Activated CD4-positive, alpha-beta T cell treated with anti-CD3 and anti-CD28 coated beads, Interleukin-10, Interleukin-2, amounts not matched to agents 100 ng/mL and 50 ng/mL, durations not matched to agents 16 hours and 8 hours (primary cell): ENCODE data around the gene DCAF6.

ENCODE experiments used
- DNase-seq: peaks from one replicate; pipeline ENCODE4 v3.0.0-alpha.2; 2020

DCAF6 gene

DNA sequence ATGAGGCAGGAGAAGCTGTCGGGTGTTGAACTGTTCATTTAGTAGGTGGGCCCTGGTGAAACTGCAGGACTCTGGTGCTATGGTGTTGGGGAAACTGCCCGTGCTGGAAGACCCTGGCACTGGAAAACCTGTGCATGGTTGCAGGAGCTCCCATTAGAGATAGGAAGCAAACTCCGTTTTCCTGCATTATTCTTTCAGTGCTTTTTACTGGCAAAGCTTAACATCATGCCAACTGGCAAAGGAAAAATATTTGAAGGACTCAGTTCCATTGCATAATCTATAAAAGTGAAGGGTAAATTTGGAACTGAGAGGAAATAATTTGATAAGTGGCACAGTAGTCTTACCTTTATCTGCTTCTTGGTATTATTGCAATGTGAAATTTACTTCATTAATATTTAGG is 32.1 kb downstream of the DCAF6 start:
- DNase-seq: no peak

DNA sequence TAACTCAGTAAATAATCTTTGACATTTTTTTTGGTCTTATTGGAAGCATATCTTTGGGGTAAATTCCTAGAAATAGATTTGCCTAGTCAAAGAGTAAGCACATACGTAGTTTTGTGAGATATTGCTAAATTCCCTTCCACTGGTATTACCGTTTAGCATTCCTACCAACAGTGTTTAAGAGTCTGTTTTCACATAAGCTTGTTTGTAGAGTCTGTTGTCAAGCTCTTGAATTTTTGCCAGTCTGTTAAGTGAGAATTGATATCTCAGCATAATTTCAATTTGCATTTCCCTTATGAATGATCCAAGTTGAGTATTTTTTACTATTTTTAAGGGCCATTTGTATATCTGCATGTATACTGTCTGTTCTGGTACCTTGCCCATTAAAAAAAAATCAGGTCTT is 37.3 kb downstream of the DCAF6 start:
- DNase-seq: no peak

DNA sequence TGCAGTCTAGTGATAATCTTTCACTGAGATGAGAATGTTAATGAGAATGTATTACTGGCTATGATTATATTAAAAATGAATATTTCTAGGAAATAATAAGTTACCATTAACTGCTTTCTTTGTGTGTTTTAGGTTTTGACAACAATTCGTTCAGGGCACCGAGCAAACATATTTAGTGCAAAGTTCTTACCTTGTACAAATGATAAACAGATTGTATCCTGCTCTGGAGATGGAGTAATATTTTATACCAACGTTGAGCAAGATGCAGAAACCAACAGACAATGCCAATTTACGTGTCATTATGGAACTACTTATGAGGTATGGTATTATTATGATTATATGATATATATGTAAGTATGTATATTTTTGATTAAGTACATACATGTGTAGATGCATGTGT is 38.2 kb downstream of the DCAF6 start:
- DNase-seq: no peak

DNA sequence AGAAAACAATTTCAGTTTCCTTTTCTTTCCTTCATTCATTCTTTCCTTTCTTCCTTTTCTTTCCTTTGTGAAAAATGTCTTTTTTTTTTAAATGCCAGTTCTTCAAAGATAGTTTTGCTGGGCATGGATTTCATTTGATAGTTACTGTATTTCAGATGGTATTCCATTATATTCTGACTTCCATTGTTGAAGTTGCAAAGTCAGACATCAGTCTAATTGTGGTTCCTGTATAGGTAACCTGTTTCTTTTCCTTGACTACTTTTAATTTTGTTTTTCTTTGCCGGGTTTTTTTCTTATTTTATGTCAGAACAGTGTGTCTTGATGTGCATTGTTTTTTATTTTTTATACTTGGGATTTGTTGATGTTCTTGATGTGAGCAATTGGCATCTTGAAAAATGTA is 40.8 kb downstream of the DCAF6 start:
- DNase-seq: no peak

DNA sequence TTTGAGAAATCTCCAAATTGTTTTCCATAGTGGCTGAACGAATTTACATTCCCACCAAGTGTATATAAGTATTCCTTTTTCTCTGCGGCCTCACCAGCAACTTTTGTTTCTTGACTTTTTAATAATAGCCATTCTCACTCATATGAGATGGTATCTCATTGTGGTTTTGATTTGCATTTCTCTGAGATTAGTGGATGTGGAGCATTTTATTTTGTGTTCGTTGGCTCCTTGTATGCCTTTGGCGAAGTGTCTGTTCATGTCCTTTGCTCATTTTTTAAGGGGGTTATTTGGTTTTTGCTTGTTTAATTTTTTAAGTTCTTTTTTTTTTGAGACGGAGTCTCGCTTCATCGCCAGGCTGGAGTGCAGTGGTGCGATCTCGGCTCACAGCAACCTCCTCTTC is 45.5 kb downstream of the DCAF6 start:
- no peak for DNase-seq

DNA sequence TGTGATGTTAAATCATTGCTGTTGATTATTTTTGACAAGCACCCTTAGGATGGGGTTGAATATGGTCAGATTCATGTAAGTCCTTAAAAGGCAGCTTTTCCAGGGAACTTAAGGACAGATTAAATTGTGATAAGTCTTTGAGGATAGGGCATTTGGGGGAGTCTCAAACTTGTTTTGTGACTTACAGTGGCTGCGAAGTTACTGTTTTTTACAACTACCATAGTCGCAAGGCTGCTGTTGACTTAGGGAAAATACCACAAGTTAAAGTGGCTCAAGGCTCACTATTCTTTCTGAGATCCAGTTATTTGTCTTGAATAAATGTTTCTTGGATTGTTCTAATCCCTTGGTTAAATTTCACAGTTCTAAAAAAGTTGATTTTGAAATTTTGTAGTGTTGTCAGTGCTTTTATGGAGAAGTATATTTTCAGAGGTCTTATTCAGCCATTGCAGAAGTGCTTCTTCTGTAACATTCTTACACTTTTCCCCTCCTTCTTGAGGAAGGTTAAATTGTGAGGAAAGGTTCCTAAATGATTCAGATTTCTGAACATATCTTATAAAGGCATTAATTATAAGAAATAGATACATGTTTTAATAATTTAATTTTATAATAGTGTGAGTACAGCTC is 47.4 kb downstream of the DCAF6 start:
- DNase-seq: no peak

DNA sequence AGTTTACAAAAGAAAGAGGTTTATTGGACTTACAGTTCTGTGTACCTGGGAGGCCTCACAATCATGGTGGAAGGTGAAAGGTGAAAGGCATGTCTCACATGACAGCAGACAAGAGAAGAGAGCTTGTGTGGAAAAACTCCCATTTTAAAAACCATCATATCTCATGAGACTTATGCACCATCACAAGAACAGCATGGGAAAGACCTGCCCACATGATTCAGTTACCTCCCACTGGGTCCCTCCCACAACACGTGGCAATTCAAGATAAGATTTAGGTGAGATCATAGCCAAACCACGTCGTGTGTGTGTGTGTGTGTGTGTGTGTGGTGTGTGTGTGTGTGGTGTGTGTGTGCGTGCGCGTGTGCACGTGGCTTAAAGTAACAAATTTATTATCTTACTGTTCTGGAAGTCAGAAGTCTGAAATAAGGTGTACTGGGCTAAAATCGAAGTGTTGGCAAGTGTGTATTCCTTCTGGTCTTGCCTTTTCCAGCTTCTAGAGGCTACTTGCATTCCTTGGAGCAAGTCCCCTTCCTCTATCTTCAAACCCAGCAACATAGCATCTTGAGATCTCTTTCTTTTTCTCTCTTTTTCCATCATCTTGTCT is 48.5 kb downstream of the DCAF6 start:
- peak; percentile 4 for DNase-seq

DNA sequence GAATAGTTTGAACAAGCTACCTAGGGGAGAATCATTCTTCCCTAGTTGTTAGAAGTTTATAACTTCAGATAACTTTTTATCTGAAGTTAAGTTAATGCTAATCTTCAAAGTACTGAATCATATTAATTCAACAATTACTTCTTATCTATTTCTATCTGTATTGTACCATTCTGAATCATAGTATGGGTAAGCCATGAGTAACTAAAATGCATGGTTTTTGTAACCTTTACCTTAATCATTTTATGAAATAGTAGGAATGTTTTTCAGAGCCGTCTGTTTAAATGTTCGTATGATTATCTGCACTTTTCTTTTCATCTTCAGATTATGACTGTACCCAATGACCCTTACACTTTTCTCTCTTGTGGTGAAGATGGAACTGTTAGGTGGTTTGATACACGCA is 50.7 kb downstream of the DCAF6 start:
- no peak for DNase-seq

DNA sequence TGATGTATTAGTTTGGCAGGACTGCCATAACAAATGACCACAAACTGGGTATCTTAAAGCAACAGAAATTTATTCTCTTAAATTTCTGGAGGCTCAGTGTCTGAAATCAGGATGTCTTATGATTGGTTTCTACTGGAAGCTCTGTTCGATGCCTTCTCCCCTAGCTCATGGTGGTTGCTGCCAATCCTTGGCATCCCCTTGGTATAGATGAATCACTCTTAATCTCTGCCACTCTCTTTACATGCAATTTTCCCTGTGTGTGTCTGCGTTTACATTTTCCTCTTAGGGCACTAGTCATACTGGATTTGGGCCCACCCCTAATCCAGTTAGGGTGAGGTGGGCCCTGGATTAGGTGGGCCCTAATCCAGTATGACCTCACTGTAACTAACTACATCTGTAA is 55.1 kb downstream of the DCAF6 start:
- DNase-seq: no peak

DNA sequence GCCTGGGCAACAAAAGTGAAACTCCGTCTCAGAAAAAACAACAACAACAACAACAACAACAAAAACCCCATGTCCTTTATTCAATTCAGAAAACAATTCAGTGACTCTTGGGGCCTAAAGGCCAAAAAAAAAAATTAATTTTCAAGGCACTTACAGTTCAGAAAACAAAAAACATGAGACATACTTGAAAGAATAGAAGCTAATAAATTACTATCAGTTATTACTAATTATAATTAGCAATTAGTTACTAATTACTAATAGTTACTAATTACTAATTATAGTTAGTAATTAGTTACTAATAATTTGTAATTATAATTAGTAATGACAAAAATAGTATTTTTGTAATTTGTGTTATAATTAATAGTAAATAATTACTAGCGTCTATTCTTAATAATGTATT is 57.2 kb downstream of the DCAF6 start:
- no peak for DNase-seq

DNA sequence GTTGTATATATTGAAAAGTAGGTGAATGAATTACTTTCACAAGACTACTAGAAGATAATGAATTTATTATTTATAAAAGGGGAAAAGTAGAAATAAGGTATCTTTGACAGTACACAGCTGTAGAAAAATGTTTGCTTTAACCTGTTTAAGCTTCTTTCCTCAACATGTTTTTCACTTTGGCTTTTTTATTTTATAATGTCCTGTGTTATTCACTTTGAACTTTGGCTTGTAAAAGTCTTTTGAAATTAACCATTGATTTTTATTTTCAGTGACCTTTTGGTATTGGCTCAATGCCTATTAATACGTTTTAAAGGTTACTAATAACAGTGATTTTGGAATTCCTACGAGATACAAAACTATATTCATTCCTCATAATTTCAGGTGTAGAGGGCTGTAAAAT is 58.1 kb downstream of the DCAF6 start:
- no peak for DNase-seq

DNA sequence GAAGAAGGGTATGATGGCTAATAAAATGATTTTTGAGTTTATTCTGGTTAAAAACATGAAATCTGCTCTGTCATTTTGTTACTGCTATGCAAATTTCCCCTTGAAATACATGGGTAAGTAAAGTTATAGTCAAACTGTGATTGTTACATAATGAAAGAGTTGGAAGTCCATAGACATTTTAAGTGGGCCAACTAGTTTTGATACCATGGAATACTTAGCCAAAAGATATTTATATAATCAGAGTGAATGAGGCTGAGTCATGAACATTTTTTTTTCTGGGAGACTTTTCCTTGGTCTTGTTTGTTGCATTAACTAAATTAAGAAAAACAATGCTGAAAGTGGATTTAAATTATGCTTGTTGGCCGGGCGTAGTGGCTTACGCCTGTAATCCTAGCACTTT is 58.6 kb downstream of the DCAF6 start:
- DNase-seq: no peak

DNA sequence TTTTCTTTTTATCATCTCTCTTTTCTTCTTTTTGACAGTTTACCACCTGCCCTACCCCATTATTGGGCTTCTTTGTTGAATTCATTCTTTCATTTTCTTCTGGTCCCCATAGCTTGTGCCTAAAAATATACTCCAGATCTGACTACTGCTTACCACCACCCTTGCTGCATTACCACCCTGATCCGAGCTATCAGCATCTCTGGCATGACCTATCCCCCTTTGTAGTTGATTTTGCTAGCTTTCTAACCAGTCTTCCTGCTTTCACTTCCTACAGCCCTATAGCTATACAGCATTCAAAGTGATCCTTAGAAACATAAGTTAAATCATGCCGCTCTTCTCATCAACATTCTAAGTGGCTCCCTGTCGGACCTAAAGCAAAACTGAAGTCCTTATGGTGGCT is 59.8 kb downstream of the DCAF6 start:
- no peak for DNase-seq

DNA sequence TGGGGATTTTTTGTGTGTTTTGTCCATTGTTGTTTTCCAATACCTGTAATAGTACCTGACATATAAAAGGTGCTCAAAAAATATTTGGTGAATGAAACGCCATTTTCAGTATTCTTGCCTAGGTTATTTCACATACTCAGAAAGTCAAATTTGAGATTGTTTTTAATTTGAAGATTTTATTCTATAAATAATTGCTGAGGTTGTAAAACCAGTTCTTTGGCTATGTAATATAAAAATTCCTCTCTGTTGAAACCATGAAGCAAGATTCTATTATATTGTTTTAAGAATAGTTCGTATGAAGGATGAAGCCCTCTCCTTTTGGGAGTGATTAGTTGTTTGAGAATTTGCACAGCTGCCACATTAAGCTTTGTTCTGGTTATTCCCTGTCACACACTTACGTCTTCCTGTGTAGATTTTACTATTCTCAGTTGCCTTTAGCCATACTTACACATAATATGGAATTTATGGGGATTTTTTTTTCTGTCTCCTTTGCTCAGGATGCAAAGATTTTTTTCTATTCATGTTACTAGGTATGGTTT is 60.6 kb downstream of the DCAF6 start:
- DNase-seq: no peak

DNA sequence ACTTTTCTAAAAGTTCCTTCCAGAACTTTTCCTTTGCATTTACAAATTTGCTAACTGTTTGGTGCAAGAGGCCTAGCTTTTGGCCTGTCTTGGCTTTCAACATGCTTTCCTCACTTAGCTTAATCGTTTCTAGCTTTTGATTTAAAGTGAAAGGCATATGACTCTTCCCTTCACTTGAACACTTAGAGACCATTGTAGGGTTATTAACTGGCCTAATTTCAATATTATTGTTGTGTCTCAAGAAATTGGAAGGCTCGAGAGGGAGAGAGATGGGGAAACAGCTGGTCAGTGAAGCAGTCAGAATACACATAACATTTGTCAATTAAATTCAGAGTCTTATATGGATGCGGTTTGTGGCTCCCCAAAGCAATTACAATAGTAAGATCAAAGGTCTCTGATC is 63.4 kb downstream of the DCAF6 start:
- DNase-seq: no peak

DNA sequence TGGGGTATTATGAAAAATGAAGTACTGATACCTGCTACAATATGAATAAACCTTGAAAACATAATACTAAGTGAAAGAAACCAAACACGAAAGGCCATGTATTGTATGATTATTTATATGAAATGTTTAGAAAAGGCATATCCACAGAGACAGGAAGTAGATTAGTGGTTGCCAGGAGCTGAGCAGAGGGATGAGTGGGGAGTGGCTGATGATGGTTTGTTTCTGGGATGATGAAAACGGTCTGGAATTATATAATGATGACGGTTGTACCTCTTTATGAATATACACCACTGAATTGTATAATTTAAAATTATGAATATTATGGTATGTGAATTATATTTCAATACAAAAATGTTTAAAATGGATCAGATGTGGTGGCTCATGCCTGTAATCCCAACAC is 64.2 kb downstream of the DCAF6 start:
- no peak for DNase-seq

DNA sequence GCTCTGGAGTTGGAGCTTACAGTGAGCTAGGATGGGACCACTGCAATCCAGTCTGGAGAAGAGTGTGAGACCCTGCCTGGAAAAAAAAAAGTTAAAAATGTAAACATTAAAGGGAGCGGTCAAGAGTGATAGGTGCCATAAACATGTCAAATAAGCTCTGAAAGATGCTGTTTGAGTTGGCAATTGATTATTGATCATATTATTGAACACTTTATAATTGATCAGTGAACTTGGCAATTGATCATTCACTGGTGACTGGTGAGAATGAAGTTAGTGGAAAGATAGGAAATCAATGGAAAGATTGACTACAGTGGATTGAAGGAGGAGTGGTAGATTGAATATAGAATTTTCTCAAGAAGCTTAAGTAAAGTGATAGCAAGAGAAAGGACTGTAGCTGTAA is 64.7 kb downstream of the DCAF6 start:
- no peak for DNase-seq

DNA sequence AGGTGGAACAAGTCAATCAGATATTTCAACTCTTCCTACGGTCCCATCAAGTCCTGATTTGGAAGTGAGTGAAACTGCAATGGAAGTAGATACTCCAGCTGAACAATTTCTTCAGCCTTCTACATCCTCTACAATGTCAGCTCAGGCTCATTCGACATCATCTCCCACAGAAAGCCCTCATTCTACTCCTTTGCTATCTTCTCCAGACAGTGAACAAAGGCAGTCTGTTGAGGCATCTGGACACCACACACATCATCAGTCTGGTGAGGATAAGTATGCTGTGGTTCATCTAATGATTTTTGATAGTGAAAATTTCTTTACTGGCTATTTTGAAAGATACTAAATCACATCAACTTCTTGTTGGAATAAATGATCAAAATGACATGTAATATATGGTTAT is 68.0 kb downstream of the DCAF6 start:
- DNase-seq: no peak

DNA sequence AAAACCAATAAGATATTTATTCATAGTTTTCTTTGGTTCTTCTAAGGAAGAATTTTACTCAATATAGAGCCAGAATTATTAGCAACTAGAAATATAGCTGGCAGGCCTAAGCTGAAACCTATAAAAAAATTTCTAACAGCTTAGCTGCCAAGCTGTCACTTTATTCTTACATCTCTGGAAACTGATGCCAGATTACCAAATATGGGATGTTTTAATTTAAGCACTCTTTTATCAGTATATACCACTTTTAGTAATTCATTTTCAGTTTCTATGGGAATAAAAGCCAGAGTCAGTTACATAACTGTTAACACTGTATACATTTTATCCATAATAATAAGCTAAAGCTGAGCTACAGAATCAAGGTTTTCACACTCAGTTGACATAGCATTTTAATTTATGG is 69.0 kb downstream of the DCAF6 start:
- no peak for DNase-seq

DNA sequence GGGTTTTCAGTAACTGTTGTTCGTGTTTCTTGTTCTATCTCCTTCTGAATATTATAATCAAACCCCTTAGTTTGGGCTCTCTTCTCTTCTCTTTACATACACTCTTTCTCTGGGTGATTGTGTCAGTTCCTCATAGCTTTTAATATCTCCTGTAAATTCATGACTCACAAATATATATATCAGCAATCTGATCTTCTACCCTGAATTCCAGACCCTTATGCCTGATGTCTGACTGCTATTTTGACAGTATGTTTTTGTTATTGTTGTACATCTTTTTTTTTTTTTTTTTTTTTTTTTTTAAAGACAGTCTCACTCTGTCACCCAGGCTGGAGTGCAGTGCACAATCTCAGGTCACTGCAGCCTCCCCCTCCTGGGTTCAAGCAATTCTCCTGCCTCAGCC is 71.2 kb downstream of the DCAF6 start:
- no peak for DNase-seq

DNA sequence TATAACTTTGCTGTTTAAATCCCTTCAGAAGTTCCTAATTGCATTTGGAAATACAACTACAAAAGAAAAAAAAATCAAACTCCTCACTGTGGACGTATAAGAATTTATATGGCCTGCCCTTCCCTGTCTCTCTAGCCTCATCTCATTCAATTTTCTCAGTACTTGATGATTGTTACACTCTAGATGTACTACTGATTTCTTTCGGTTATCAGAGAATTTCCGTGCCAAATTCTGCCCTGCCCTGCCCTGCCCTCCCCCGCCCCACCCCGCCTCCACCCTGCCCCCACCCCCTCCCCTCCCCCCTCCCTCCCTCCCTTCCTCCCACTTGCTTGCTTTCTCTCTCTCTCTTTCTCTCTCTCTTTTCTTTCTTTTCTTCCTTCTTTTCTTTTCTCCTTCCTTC is 72.1 kb downstream of the DCAF6 start:
- DNase-seq: no peak

DNA sequence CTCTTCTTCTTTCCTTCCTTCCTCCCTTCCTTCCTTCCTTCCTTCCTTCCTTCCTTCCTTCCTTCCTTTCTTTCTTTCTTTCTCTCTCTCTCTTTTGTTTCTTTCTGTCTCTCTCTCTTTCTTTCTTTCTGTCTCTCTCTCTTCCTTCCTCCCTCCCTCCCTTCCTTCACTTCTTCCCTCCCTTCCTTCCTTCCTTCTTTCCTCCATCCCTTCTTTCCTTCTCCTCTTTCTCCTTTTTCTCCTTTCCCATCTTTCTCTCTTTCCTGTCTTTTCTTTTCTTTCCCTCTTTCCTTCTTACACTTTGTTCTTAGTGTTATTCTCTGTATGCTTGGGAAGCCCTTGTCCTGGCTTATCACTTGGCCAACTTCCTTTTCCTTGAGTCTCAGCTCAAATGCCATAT is 72.8 kb downstream of the DCAF6 start:
- DNase-seq: no peak

DNA sequence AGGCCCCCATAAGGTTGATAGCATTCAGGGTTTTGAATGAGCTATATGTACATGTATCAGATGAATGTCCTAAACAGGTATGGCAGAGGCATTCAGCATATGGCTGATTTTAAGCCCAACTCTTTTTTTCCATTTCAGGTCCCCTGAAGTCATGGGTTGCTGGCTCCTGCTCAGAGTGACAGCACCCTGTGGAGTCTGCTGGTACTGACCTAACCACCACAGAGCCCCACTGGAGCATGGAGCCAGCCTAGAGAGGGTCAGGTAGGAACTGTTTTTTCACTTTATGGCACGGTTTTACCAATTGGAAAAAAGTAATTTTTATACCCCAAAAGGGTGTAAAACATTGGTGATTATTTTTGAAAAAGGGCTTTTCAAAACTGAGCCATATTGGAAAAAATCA is 82.9 kb downstream of the DCAF6 start:
- no peak for DNase-seq

DNA sequence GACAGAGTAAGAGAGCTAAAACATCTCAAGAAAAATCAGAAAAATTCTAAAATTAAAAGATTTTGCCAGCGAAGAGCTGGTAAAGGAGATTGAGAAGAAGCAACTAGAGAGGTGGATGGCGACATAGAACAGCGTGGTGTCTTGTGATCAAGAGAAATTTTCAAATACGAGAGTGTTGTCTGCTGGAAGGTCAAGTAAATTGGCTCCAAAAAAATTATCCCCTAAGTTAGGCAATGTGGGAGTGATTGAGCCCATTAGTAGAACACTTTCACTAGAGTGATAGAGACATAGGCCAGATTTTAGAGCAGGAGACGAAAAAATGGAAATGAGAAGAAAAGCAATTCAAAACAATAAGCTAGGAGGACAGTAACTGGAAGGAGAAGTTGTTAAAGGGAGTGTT is 94.7 kb downstream of the DCAF6 start:
- DNase-seq: no peak

DNA sequence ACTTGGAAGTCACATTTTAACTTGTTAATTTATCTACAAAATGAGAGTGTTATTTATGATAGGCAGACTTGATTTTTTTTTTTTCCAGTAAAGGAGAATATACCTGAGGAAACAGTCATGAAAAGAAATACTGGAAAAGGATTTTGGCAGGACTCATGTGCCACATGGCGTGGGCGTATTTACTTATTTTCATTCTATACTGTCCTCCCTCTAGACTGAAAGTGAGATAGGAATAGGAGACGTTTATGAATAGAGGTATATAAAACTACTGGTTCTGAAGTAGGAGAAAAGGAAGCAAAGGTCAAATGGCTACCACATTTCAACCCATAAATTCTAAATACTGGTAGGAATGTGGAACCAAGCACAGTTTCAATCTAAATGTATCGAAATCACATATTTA is 95.1 kb downstream of the DCAF6 start:
- no peak for DNase-seq
